Measurements from ENCODE around the gene TECR.

DNA sequence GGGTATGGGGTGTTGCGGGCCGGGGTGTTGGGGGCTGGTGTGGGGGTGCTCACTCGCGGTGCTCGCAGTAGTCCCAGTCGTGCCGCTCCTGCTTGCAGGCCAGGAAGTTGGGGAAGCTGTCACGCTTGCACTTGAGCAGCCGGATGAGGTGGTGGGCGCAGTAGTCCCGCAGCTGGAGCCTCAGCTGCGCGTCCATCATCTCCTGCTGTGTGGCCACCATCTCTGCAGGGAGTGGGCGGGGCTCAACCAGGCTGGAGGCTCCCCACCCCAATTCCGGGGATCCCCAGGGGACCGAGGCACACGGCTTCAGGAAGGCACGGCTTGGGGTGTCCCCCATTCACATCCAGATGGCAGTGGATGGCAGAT lies 37.3 kb downstream of the TECR start:
- TF ChIP-seq, protein P1, sequence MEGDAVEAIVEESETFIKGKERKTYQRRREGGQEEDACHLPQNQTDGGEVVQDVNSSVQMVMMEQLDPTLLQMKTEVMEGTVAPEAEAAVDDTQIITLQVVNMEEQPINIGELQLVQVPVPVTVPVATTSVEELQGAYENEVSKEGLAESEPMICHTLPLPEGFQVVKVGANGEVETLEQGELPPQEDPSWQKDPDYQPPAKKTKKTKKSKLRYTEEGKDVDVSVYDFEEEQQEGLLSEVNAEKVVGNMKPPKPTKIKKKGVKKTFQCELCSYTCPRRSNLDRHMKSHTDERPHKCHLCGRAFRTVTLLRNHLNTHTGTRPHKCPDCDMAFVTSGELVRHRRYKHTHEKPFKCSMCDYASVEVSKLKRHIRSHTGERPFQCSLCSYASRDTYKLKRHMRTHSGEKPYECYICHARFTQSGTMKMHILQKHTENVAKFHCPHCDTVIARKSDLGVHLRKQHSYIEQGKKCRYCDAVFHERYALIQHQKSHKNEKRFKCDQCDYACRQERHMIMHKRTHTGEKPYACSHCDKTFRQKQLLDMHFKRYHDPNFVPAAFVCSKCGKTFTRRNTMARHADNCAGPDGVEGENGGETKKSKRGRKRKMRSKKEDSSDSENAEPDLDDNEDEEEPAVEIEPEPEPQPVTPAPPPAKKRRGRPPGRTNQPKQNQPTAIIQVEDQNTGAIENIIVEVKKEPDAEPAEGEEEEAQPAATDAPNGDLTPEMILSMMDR (IDR thresholded peaks at IDR 0.05): no peak
- TF ChIP-seq POLR2A (IDR thresholded peaks at IDR 0.05): no peak
- TF ChIP-seq EP300 (IDR thresholded peaks at IDR 0.05): no peak
- TF ChIP-seq POLR2AphosphoS5 (IDR thresholded peaks at IDR 0.05): no peak
